K562 (cell line): ENCODE data around the gene CSNK1D. TPM values are rescaled to one million over a fixed set of nuclear protein-coding genes. Genes with fewer than 3 reads are reported as not detected.
"Not testable (repeated sequence)": the region's sequence is repeated elsewhere in the genome, so short reads cannot be mapped to it uniquely, and the experiment has no call there.

Experiments
- ATAC-seq: fragments of 200-7000 bp; cut with Tn5 transposase; 3 replicates; pipeline ENCODE4 v1.9.1; 2020; ENCODE audit warnings: moderate library complexity
- BruUV-seq: library from RNA; stranded (reverse); fragments of 400-500 nt; replicated peaks from 2 replicates; lab custom pipeline; 2021; lab: Mats Ljungman, UMichigan
- CTCF ChIA-PET: fragments of 300-600 bp; formaldehyde crosslinking; extraction: SDS; loops from one replicate; lab custom pipeline; 2021; ENCODE audit warnings: low intra/inter-chr PET ratio; lab: Yijun Ruan, JAX
- POLR2A ChIA-PET: fragments of 300-600, 350-650 bp; sonication (Branson Sonifier 250); formaldehyde crosslinking; extraction: SDS; loops from one replicate; lab custom pipeline; 2021; ENCODE audit warnings: antibody characterized with exemption, inconsistent platforms; lab: Yijun Ruan, JAX
- DNase-seq, 4 experiments: peaks; one replicate each; pipeline versions ENCODE4 v3.0.0 to v3.0.0-alpha.2; 2011 to 2018; ENCODE audit warnings: low spot score in 3 of 4, mixed read lengths in 3 of 4; ENCODE audit errors: extremely low read depth in 1 of 4
- FAIRE-seq: peaks from 2 replicates; lab custom pipeline; 2011; peaks lifted over from hg19 to GRCh38; lab: Jason Lieb, UNC
- H2AFZ ChIP-seq: 2 replicates; pipeline ENCODE4 v1.6.0; 2011; ENCODE audit warnings: low read depth, low read length, control low read depth, inconsistent platforms
- H3K27ac ChIP-seq: fragments of 200-600 bp; 3 replicates; pipeline ENCODE4 v1.8.0; 2011; ENCODE audit warnings: low read depth, mild to moderate bottlenecking, control low read depth, inconsistent platforms, low read length, moderate library complexity, mixed read lengths; ENCODE audit errors: extremely low read depth
- H3K27me3 ChIP-seq, 2 experiments: fragments of 300-600 bp in 1 of 2; 2 replicates in 1 of 2; 3 replicates in 1 of 2; pipeline versions ENCODE4 v1.6.0 to v1.8.0; 2011; ENCODE audit warnings: inconsistent platforms in 2 of 2, low read length in 2 of 2, mild to moderate bottlenecking in 1 of 2, mixed read lengths in 1 of 2, moderate library complexity in 1 of 2; ENCODE audit not compliant: control insufficient read depth in 2 of 2, insufficient read depth in 2 of 2
- H3K36me3 ChIP-seq: fragments of 300-600 bp; 3 replicates; pipeline ENCODE4 v1.8.0; 2011; ENCODE audit warnings: mild to moderate bottlenecking, low read length, inconsistent platforms; ENCODE audit not compliant: control insufficient read depth, insufficient read depth
- H3K4me1 ChIP-seq, 2 experiments: fragments of 200-600 bp in 1 of 2; replicated peaks in 1 of 2; 2 replicates in 1 of 2; 3 replicates in 1 of 2; pipeline versions ENCODE4 v1.5.1 to v1.8.0; 2011; ENCODE audit warnings: inconsistent platforms in 2 of 2, low read length in 2 of 2, mild to moderate bottlenecking in 1 of 2, mixed read lengths in 1 of 2, moderate library complexity in 1 of 2; ENCODE audit not compliant: control insufficient read depth in 2 of 2, insufficient read depth in 2 of 2
- H3K4me2 ChIP-seq: 2 replicates; pipeline ENCODE4 v1.6.1; 2011; ENCODE audit warnings: low read length, control low read depth, inconsistent platforms, mixed read lengths; ENCODE audit not compliant: insufficient read depth
- H3K4me3 ChIP-seq: fragments of 200-600 bp; sonication (generic), shearing (Covaris generic); 2 replicates; pipeline ENCODE4 v1.5.1; 2016; ENCODE audit warnings: control low read depth, inconsistent platforms
- H3K79me2 ChIP-seq: fragments of 200-600 bp; 3 replicates; pipeline ENCODE4 v1.8.0; 2011; ENCODE audit warnings: low read length, inconsistent platforms; ENCODE audit not compliant: control insufficient read depth, insufficient read depth
- H3K9ac ChIP-seq, 2 experiments: 2 replicates each; pipeline versions ENCODE4 v1.6.0 to v1.6.1; 2011; ENCODE audit warnings: low read depth in 2 of 2, low read length in 2 of 2, control low read depth in 1 of 2, inconsistent platforms in 1 of 2, mild to moderate bottlenecking in 1 of 2, mixed read lengths in 1 of 2; ENCODE audit not compliant: insufficient read depth in 1 of 2
- H3K9me1 ChIP-seq: one replicate; pipeline ENCODE4 v1.6.0; 2011; ENCODE audit warnings: inconsistent platforms, mild to moderate bottlenecking, low read length, moderate library complexity; ENCODE audit not compliant: control insufficient read depth, insufficient read depth
- H3K9me3 ChIP-seq: replicated peaks from 2 replicates; pipeline ENCODE4 v1.5.1; 2011; ENCODE audit warnings: low read depth, low read length, inconsistent platforms; ENCODE audit not compliant: control insufficient read depth, insufficient read depth
- H4K20me1 ChIP-seq: replicated peaks from 2 replicates; pipeline ENCODE4 v1.6.1; 2011; ENCODE audit warnings: low read length, inconsistent platforms, mixed read lengths; ENCODE audit not compliant: control insufficient read depth, insufficient read depth
- CHD2 ChIP-seq: IDR thresholded peaks from 2 replicates; pipeline ENCODE4 v1.6.1; 2011; ENCODE audit warnings: low read depth, low read length
- POLR2A ChIP-seq: fragments of 450-650 bp; conservative IDR thresholded peaks from 2 replicates; pipeline ENCODE4 v1.6.1; 2016
- SLC30A9 ChIP-seq: fragments of 250-450 bp; sonication (Bioruptor Pico); IDR thresholded peaks from 2 replicates; pipeline ENCODE4 v1.8.0; 2022; ENCODE audit warnings: mild to moderate bottlenecking, moderate library complexity
- ZNF121 ChIP-seq: sonication (generic); formaldehyde crosslinking; conservative IDR thresholded peaks from 2 replicates; pipeline ENCODE4 v1.8.0; 2022; ENCODE audit warnings: missing genetic modification reagents
- ZNF699 ChIP-seq: fragments of 250-450 bp; sonication (Bioruptor Pico); IDR thresholded peaks from 2 replicates; pipeline ENCODE4 v1.8.0; 2021; ENCODE audit warnings: mild to moderate bottlenecking, moderate library complexity; ENCODE audit not compliant: insufficient replicate concordance
- WGBS: fragments of 100-300 bp; shearing (Covaris generic); methylation state at CpG from one replicate; pipeline ENCODE4 v1.1.6; 2016; ENCODE audit warnings: low coverage, mixed read lengths; ENCODE audit not compliant: insufficient coverage; ENCODE audit errors: missing lambda C conversion rate; 5-methylcytosine and 5-hydroxymethylcytosine counted together
- in situ Hi-C: fragments of 300-500 bp; cut with MboI; formaldehyde crosslinking; loops from 4 replicates; pipeline ENCODE4 v1.15.0; 2018; ENCODE audit warnings: inconsistent platforms, mixed read lengths
- intact Hi-C: fragments of 100-400 bp; cut with micrococcal nuclease; formaldehyde crosslinking; loops from 2 replicates; pipeline ENCODE4 v1.14.2; 2022
- polyA plus RNA-seq, 8 experiments: library from polyadenylated mRNA; depleted of rRNA in 4 of 8; stranded (reverse) in 5 of 8; unstranded in 3 of 8; fragments of >200 nt; fragmentation: Nextera tagmentation in 2 of 8; fragmentation: Illumina TruSeq in 1 of 8; extraction: Ambion mirVana in 2 of 8; extraction: Trizol in 1 of 8; gene quantifications; 2 replicates each; pipeline versions ENCODE4 v1.2.1 to v1.2.3, GENCODE V29; 2011 to 2014; ENCODE audit warnings: inconsistent platforms in 1 of 8, missing spikeins in 1 of 8
- total RNA-seq, 7 experiments: library from RNA; depleted of rRNA in 6 of 7; stranded (reverse); fragments of >200 nt in 6 of 7; fragmentation: Illumina TruSeq in 2 of 7; extraction: Trizol in 2 of 7; gene quantifications; 2 replicates each; pipeline versions ENCODE4 v1.2.1 to v1.2.3, GENCODE V29; 2011 to 2021; ENCODE audit warnings: low replicate concordance in 1 of 7
- TF ChIP-seq, protein P1 (sequence below): fragments of 450-650 bp; IDR thresholded peaks from 2 replicates; pipeline ENCODE4 v1.6.1; 2016; ENCODE audit warnings: missing biosample characterization, missing genetic modification characterization

The CSNK1D gene
- total and polyA plus RNA-seq, 9 of the 15 experiments (the other 6 are each of a cell fraction or from before 2014, with no cell fraction given), result 6.5 to 133 (median 41.3) TPM

DNA sequence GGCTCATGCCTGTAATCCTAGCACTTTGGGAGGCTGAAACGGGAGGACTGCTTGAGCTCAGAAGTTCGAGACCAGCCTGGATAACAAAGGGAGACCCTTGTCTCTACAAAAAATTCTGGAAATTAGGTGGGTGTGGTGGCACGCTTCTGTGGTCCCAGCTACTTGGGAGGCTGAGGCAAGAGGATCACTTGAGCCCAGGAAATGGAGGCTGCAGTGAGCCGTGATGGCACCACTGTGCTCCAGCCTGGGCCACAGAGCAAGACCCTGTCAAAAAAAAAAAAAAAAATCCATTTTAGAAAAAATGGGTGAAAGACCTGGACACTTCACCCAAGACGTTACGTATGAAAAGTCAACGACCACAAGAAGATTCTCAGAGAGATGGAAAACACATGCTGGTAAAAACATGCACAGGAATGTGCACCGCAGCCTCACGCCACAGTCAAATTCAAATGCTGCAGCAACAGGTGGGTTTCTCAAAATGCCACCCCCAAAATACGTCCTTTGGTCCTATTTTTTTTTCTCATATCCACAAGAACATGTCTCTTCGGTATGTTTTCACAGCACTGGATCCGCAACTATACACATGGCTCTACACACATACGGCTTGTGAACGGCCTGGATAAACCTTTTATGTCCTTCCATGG is 17.1 kb downstream of the CSNK1D start:
- H3K9me3 ChIP-seq, result no peaks in the 10 kb centered on the region; the same call in 1 of the 2 replicates
- BruUV-seq, result no TSS peak
- no peak for ATAC-seq
- no peaks in the 10 kb centered on the region for H3K9me1 ChIP-seq
- no peak overlapping the region for H3K9ac ChIP-seq
- ChIA-PET POLR2A (interaction anchor here (0.9 to 3.5 kb wide), 3 partner anchors 7 to 20 kb away, joined by 3 to 20 read pairs (median 4); no protein-coding TSS in a partner anchor), CTCF (no interaction called here)
- peaks cover 70% of the 10 kb centered on the region for H3K79me2 ChIP-seq
- H3K27me3 ChIP-seq, result no peaks in the 10 kb centered on the region
- FAIRE-seq, result no peak
- no peak overlapping the region for H3K27ac ChIP-seq
- in situ Hi-C loops (no loop called here), intact Hi-C loops (no loop called here)
- H2AFZ ChIP-seq, result no peak overlapping the region
- H4K20me1 ChIP-seq, result no peaks in the 10 kb centered on the region
- H3K4me3 ChIP-seq, result no peak overlapping the region
- DNase-seq, result no peak
- H3K36me3 ChIP-seq, result peaks cover 88% of the 10 kb centered on the region
- H3K4me2 ChIP-seq, result no peak overlapping the region
- 0 out of 5 replicates have a peak, but pooled peaks cover 0 to 3% of the 10 kb centered on the region in 2 experiments for H3K4me1 ChIP-seq
- 98% methylated on average over 14 of the region's 14 CpGs for WGBS
- peak; percentile 52; the same call in 1 of the 2 replicates for TF ChIP-seq ZNF121 (CRISPR knock-in tag)
- TF ChIP-seq CHD2, result no peak
- TF ChIP-seq, all 486 proteins: peak for 1

GRCh38 chr17:82255402-82255972 is 18.0 kb downstream of the CSNK1D start:
- Histone ChIP-seq H3K9me3 (no peaks in the 10 kb centered on the region; the same call in 1 of the 2 replicates), H4K20me1 (no peaks in the 10 kb centered on the region), H3K36me3 (peaks cover 88% of the 10 kb centered on the region), H3K9me1 (no peaks in the 10 kb centered on the region), H3K9ac (no peak overlapping the region), H3K79me2 (peaks cover 68% of the 10 kb centered on the region), H2AFZ (no peak overlapping the region), H3K4me3 (no peak overlapping the region), H3K4me1 (peaks cover 0 to 6% of the 10 kb centered on the region in 2 experiments; a peak in 1 of 5 replicates), H3K27me3 (no peaks in the 10 kb centered on the region), H3K27ac (no peak overlapping the region), H3K4me2 (no peak overlapping the region)
- intact Hi-C loops (no loop called here), in situ Hi-C loops (no loop called here)
- FAIRE-seq (no peak), DNase-seq (no peak), ATAC-seq (no peak)
- ChIA-PET CTCF (no interaction called here), POLR2A (interaction anchor here (0.7 to 3.5 kb wide), 7 partner anchors 8 to 24 kb away, joined by 3 to 20 read pairs (median 4); no protein-coding TSS in a partner anchor)
- no TSS peak for BruUV-seq
- WGBS, result 95% methylated on average over 11 of the region's 15 CpGs
- TF ChIP-seq SLC30A9 (no peak), ZNF699 (CRISPR knock-in tag) (no peak), POLR2A (0 out of 2 replicates have a peak, but pooled peaks have one; percentile 25)
- TF ChIP-seq, protein P1, sequence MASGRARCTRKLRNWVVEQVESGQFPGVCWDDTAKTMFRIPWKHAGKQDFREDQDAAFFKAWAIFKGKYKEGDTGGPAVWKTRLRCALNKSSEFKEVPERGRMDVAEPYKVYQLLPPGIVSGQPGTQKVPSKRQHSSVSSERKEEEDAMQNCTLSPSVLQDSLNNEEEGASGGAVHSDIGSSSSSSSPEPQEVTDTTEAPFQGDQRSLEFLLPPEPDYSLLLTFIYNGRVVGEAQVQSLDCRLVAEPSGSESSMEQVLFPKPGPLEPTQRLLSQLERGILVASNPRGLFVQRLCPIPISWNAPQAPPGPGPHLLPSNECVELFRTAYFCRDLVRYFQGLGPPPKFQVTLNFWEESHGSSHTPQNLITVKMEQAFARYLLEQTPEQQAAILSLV, result no peak

DNA sequence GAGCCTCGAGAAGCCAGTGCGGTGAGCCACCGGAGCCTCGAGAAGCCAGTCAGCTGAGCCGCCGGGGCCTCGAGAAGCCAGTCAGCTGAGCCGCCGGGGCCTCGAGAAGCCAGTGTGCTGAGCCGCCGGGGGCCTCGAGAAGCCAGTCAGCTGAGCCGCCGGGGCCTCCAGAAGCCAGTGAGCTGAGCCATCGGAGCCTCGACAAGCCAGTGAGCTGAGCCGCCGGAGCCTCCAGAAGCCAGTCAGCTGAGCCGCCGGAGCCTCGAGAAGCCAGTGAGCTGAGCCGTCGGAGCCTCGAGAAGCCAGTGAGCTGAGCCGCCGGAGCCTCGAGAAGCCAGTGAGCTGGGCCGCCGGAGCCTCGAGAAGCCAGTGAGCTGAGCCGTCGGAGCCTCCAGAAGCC is 18.8 kb downstream of the CSNK1D start:
- H3K27me3 ChIP-seq, ATAC-seq, DNase-seq, FAIRE-seq, H4K20me1 ChIP-seq, H3K9me3 ChIP-seq, CTCF ChIA-PET, H2AFZ ChIP-seq, H3K9ac ChIP-seq, H3K4me2 ChIP-seq, H3K9me1 ChIP-seq, in situ Hi-C loops, H3K4me1 ChIP-seq, H3K4me3 ChIP-seq, BruUV-seq, H3K27ac ChIP-seq, intact Hi-C loops: not testable (repeated sequence)
- 100% methylated on average over 2 of the region's 33 CpGs for WGBS
- peaks cover 67% of the 10 kb centered on the region for H3K79me2 ChIP-seq
- H3K36me3 ChIP-seq, result peaks cover 88% of the 10 kb centered on the region
- POLR2A ChIA-PET, result interaction anchor here (0.7 to 3.5 kb wide), 8 partner anchors 9 to 38 kb away, joined by 3 to 20 read pairs (median 5); no protein-coding TSS in a partner anchor
